HepG2 (cell line): ENCODE results near the gene SNED1. TPM values are rescaled to one million over a fixed set of nuclear protein-coding genes. Genes with fewer than 3 reads are reported as not detected.

ENCODE experiments used
- ATAC-seq: fragments of 200-7000 bp; cut with Tn5 transposase; 3 replicates; pipeline ENCODE4 v1.9.1; 2020; ENCODE audit warnings: mild to moderate bottlenecking, moderate library complexity
- BruUV-seq: library from RNA; stranded (reverse); fragments of 400-500 nt; replicated peaks from 2 replicates; lab custom pipeline; 2021; lab: Mats Ljungman, UMichigan
- CTCF ChIA-PET: fragments of 300-600 bp; formaldehyde crosslinking; extraction: SDS; loops from one replicate; lab custom pipeline; 2021; ENCODE audit warnings: low total read pairs, inconsistent platforms, low intra/inter-chr PET ratio; lab: Yijun Ruan, JAX
- POLR2A ChIA-PET: fragments of 350-600 bp; sonication (Branson Sonifier 250); formaldehyde crosslinking; loops from one replicate; lab custom pipeline; 2020; ENCODE audit warnings: antibody characterized with exemption, inconsistent platforms; lab: Yijun Ruan, JAX
- DNase-seq: peaks from one replicate; pipeline ENCODE4 v3.0.0-alpha.2; 2015; ENCODE audit warnings: low spot score
- FAIRE-seq: peaks from 3 replicates; lab custom pipeline; 2011; peaks lifted over from hg19 to GRCh38; lab: Jason Lieb, UNC
- H2AFZ ChIP-seq: one replicate; pipeline ENCODE4 v1.6.1; 2011; ENCODE audit warnings: low read length, inconsistent platforms
- H3K27ac ChIP-seq: fragments of 300-600 bp; 3 replicates; pipeline ENCODE4 v1.8.0; 2011; ENCODE audit warnings: mixed run types, mild to moderate bottlenecking, mixed read lengths, low read length, inconsistent platforms; ENCODE audit not compliant: insufficient read depth; ENCODE audit errors: extremely low read length
- H3K27me3 ChIP-seq, 2 experiments: fragments of 200-600 bp in 1 of 2; 2 replicates in 1 of 2; 3 replicates in 1 of 2; pipeline versions ENCODE4 v1.6.0 to v1.8.0; 2011; ENCODE audit warnings: low read length in 2 of 2, mild to moderate bottlenecking in 2 of 2, moderate library complexity in 2 of 2, inconsistent platforms in 1 of 2; ENCODE audit not compliant: insufficient read depth in 2 of 2, control insufficient read depth in 1 of 2
- H3K36me3 ChIP-seq, 2 experiments: fragments of 200-600 bp in 1 of 2; replicated peaks in 1 of 2; 2 replicates in 1 of 2; 3 replicates in 1 of 2; pipeline versions ENCODE4 v1.5.1 to v1.8.0; 2011; ENCODE audit warnings: low read length in 2 of 2, inconsistent platforms in 1 of 2; ENCODE audit not compliant: insufficient read depth in 2 of 2, control insufficient read depth in 1 of 2
- H3K4me1 ChIP-seq: 2 replicates; pipeline ENCODE4 v1.5.1; 2012; ENCODE audit warnings: low read length, inconsistent platforms; ENCODE audit not compliant: insufficient read depth
- H3K4me2 ChIP-seq: 2 replicates; pipeline ENCODE4 v1.6.0; 2011; ENCODE audit warnings: low read depth, low read length, inconsistent platforms
- H3K4me3 ChIP-seq, 3 experiments: fragments of 200-600 bp in 1 of 3; sonication (generic), shearing (Covaris generic) in 1 of 3; replicated peaks in 1 of 3; 2 replicates each; pipeline ENCODE4 v1.5.1; 2011 to 2016; ENCODE audit warnings: low read length in 3 of 3, inconsistent platforms in 2 of 3, low read depth in 2 of 3, mild to moderate bottlenecking in 2 of 3, control low read depth in 1 of 3, mixed read lengths in 1 of 3; ENCODE audit not compliant: insufficient read depth in 1 of 3
- H3K79me2 ChIP-seq: one replicate; pipeline ENCODE4 v1.6.1; 2011; ENCODE audit warnings: low read length, inconsistent platforms; ENCODE audit not compliant: insufficient read depth
- H3K9ac ChIP-seq: 2 replicates; pipeline ENCODE4 v1.6.0; 2011; ENCODE audit warnings: mild to moderate bottlenecking, low read depth, low read length, inconsistent platforms; ENCODE audit not compliant: insufficient read depth
- H3K9me3 ChIP-seq: 2 replicates; pipeline ENCODE4 v1.5.1; 2012; ENCODE audit warnings: mild to moderate bottlenecking, low read length
- H4K20me1 ChIP-seq: 2 replicates; pipeline ENCODE4 v1.6.0; 2011; ENCODE audit warnings: inconsistent platforms, mild to moderate bottlenecking, low read length, moderate library complexity; ENCODE audit not compliant: insufficient read depth
- AHR ChIP-seq: IDR thresholded peaks from 2 replicates; pipeline ENCODE4 v1.6.1; 2018; ENCODE audit warnings: missing genetic modification reagents, missing compliant biosample characterization
- HOXA5 ChIP-seq: sonication (generic); formaldehyde crosslinking; IDR thresholded peaks from 2 replicates; pipeline ENCODE4 v1.4.0; 2020; ENCODE audit warnings: missing genetic modification reagents
- SRY ChIP-seq: sonication (generic); formaldehyde crosslinking; IDR thresholded peaks from 2 replicates; pipeline ENCODE4 v1.8.0; 2022; ENCODE audit warnings: mild to moderate bottlenecking, missing genetic modification reagents
- ZNF749 ChIP-seq: sonication (generic); formaldehyde crosslinking; IDR thresholded peaks from 2 replicates; pipeline ENCODE4 v1.8.0; 2022; ENCODE audit warnings: mild to moderate bottlenecking, missing genetic modification reagents, moderate library complexity, borderline replicate concordance
- WGBS: methylation state at CpG from one replicate; pipeline ENCODE4 v1.1.6; 2017; ENCODE audit warnings: low lambda C conversion rate; 5-methylcytosine and 5-hydroxymethylcytosine counted together
- in situ Hi-C: cut with HindIII; loops from 2 replicates; pipeline ENCODE4 v1.10.0; 2017; ENCODE audit warnings: low pct_unique_long_range_greater_than_20kb; ENCODE audit not compliant: extremely low pct_ligation_motif_present
- intact Hi-C: fragments of 100-400 bp; cut with micrococcal nuclease; formaldehyde crosslinking; loops from one replicate; pipeline ENCODE4 v1.10.0; 2022; ENCODE audit not compliant: unreplicated experiment
- polyA plus RNA-seq, 8 experiments: library from polyadenylated mRNA; depleted of rRNA in 3 of 8; stranded (reverse) in 7 of 8; unstranded in 1 of 8; fragments of >200 nt; fragmentation: Illumina TruSeq in 4 of 8; extraction: Trizol in 4 of 8; gene quantifications; 2 replicates each; pipeline versions ENCODE4 v1.2.1 to v1.2.3, GENCODE V29; 2011 to 2016; ENCODE audit warnings: low read depth in 4 of 8, missing spikeins in 1 of 8, mixed read lengths in 1 of 8; ENCODE audit not compliant: insufficient read depth in 1 of 8
- total RNA-seq, 5 experiments: library from RNA; depleted of rRNA; stranded (reverse); fragments of >200 nt; fragmentation: Illumina TruSeq; extraction: Trizol; gene quantifications; 2 replicates each; pipeline ENCODE4 v1.2.3, GENCODE V29; 2016; ENCODE audit warnings: low read depth in 1 of 5
- TF ChIP-seq, protein P1 (sequence below): sonication (generic); formaldehyde crosslinking; IDR thresholded peaks from 2 replicates; pipeline ENCODE4 v1.4.0; 2020; ENCODE audit warnings: missing genetic modification reagents, borderline replicate concordance
- TF ChIP-seq, protein P2 (sequence below): sonication (generic); formaldehyde crosslinking; IDR thresholded peaks from 2 replicates; pipeline ENCODE4 v1.8.0; 2022; ENCODE audit warnings: low read depth, missing genetic modification reagents
- TF ChIP-seq, protein P3 (sequence below), 2 experiments: fragments of 450-650 bp in 1 of 2; sonication (generic) in 1 of 2; formaldehyde crosslinking in 1 of 2; IDR thresholded peaks; 2 replicates each; pipeline versions ENCODE4 v1.6.1 to v1.8.0; 2016 to 2022; ENCODE audit warnings: antibody characterized with exemption in 1 of 2, mild to moderate bottlenecking in 1 of 2, missing genetic modification reagents in 1 of 2

Gene SNED1
- total and polyA plus RNA-seq, 2 of the 13 experiments (the other 11 are each of a cell fraction or from before 2014, with no cell fraction given), result 0.15 to 0.65 TPM

DNA sequence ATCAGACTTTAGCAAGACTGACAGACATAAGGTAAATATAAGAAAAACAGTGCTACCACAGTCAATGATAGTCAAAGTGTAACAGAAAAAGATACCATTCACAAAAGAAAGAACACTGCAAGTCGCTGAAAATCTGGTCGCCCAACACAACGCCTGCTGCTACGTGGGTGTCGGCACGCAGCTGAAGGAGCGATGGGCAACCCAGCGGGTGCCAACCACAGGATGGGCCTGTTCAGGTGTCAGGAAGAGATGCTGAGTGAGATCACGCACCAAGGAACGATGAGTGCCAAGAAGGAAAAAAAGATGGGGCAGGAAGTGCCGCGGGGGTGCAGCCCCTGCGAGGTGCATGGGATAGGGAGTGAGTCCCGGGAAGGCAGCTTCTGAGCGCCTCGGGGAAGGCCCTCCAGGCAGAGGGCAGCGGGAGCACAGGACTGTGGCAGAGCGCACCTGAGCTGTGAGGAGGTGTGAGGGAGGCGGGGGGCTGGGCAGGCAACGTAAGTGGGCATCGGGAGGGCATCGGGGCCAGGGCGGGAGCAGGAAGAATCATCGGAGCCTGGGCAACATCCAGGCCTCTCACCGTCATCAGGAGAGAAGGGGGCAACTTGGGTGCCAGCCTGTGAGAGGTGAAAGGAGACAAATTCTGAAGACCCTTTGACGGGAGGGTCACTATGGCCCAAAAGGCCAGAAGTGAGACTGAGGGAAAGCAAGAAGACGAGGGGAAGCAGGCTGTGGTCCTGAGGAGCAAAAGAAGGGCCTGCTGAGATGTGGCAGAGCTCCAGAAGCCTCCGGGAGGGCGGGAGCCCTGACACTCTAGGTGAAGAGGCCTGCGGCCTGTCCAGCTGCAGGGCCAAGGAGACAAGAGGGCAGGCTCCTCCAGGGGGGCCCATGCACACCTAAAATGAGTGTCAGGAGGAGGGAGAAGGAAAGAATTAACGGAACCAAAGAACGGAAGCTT, 118.5 kb downstream of the SNED1 start:
- H3K9ac ChIP-seq, result no peak overlapping the region
- POLR2A ChIA-PET, result no interaction called here
- peaks cover 7 to 34% of the 10 kb centered on the region in 2 experiments; a peak in 4 of 5 replicates for H3K36me3 ChIP-seq
- in situ Hi-C loops (no loop called here), intact Hi-C loops (no loop called here)
- no peak overlapping the region for H2AFZ ChIP-seq
- H3K27ac ChIP-seq, result no peak overlapping the region
- H4K20me1 ChIP-seq, result no peaks in the 10 kb centered on the region
- BruUV-seq, result no TSS peak
- 97% methylated on average over 32 of the region's 32 CpGs for WGBS
- H3K9me3 ChIP-seq, result no peaks in the 10 kb centered on the region
- no peak overlapping the region for H3K4me3 ChIP-seq
- CTCF ChIA-PET, result no interaction called here
- no peaks in the 10 kb centered on the region for H3K27me3 ChIP-seq
- H3K79me2 ChIP-seq, result no peaks in the 10 kb centered on the region
- DNase-seq (no peak), FAIRE-seq (no peak), ATAC-seq (no peak; the same call in 2 of the 3 replicates)
- no peaks in the 10 kb centered on the region for H3K4me1 ChIP-seq
- H3K4me2 ChIP-seq, result no peak overlapping the region
- TF ChIP-seq, protein P1, sequence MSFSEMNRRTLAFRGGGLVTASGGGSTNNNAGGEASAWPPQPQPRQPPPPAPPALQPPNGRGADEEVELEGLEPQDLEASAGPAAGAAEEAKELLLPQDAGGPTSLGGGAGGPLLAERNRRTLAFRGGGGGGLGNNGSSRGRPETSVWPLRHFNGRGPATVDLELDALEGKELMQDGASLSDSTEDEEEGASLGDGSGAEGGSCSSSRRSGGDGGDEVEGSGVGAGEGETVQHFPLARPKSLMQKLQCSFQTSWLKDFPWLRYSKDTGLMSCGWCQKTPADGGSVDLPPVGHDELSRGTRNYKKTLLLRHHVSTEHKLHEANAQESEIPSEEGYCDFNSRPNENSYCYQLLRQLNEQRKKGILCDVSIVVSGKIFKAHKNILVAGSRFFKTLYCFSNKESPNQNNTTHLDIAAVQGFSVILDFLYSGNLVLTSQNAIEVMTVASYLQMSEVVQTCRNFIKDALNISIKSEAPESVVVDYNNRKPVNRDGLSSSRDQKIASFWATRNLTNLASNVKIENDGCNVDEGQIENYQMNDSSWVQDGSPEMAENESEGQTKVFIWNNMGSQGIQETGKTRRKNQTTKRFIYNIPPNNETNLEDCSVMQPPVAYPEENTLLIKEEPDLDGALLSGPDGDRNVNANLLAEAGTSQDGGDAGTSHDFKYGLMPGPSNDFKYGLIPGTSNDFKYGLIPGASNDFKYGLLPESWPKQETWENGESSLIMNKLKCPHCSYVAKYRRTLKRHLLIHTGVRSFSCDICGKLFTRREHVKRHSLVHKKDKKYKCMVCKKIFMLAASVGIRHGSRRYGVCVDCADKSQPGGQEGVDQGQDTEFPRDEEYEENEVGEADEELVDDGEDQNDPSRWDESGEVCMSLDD, result no peak
- no peak for TF ChIP-seq ZNF749 (CRISPR knock-in tag)
- TF ChIP-seq SRY (CRISPR knock-in tag), result no peak
- TF ChIP-seq, protein P2, sequence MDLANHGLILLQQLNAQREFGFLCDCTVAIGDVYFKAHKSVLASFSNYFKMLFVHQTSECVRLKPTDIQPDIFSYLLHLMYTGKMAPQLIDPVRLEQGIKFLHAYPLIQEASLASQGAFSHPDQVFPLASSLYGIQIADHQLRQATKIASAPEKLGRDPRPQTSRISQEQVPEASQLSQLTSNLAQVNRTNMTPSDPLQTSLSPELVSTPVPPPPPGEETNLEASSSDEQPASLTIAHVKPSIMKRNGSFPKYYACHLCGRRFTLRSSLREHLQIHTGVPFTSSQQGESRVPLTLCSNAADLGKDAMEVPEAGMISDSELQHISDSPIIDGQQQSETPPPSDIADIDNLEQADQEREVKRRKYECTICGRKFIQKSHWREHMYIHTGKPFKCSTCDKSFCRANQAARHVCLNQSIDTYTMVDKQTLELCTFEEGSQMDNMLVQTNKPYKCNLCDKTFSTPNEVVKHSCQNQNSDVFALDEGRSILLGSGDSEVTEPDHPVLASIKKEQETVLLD, result no peak
- TF ChIP-seq HOXA5 (CRISPR knock-in tag), result no peak
- TF ChIP-seq AHR (CRISPR knock-in tag), result no peak
- TF ChIP-seq, protein P3, sequence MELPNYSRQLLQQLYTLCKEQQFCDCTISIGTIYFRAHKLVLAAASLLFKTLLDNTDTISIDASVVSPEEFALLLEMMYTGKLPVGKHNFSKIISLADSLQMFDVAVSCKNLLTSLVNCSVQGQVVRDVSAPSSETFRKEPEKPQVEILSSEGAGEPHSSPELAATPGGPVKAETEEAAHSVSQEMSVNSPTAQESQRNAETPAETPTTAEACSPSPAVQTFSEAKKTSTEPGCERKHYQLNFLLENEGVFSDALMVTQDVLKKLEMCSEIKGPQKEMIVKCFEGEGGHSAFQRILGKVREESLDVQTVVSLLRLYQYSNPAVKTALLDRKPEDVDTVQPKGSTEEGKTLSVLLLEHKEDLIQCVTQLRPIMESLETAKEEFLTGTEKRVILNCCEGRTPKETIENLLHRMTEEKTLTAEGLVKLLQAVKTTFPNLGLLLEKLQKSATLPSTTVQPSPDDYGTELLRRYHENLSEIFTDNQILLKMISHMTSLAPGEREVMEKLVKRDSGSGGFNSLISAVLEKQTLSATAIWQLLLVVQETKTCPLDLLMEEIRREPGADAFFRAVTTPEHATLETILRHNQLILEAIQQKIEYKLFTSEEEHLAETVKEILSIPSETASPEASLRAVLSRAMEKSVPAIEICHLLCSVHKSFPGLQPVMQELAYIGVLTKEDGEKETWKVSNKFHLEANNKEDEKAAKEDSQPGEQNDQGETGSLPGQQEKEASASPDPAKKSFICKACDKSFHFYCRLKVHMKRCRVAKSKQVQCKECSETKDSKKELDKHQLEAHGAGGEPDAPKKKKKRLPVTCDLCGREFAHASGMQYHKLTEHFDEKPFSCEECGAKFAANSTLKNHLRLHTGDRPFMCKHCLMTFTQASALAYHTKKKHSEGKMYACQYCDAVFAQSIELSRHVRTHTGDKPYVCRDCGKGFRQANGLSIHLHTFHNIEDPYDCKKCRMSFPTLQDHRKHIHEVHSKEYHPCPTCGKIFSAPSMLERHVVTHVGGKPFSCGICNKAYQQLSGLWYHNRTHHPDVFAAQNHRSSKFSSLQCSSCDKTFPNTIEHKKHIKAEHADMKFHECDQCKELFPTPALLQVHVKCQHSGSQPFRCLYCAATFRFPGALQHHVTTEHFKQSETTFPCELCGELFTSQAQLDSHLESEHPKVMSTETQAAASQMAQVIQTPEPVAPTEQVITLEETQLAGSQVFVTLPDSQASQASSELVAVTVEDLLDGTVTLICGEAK (IDR thresholded peaks at IDR 0.05), result no peak
- TF ChIP-seq, protein P3 (CRISPR knock-in tag; IDR thresholded peaks at IDR 0.05), result no peak
